Measurements from ENCODE around the gene ADAMTS1.

Gene ADAMTS1

DNA sequence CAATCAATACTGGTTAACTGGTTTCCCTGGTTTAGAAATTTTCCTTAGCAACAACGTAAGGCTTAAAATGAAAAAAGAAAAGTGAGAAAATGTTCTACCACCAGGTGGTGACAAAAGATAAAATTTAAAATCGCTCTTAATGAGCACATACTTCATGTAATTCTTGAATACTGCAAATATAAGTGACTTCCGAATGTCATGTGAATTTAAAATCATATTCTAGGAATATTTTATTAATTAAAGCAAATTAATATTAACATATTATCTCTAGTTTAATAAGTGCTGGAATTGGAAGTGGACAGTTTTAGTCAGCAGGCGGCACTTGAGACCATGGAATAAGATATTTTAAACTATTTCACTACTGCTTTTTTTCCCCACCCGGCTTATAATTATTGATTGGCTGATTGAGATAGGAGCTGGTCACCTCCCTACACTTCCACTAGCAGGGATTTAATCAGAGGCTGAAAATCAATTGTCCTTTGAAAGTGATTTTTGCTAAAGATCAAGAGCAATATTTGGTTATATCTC is 5.0 kb upstream of the ADAMTS1 start:
- TF ChIP-seq, protein P1, sequence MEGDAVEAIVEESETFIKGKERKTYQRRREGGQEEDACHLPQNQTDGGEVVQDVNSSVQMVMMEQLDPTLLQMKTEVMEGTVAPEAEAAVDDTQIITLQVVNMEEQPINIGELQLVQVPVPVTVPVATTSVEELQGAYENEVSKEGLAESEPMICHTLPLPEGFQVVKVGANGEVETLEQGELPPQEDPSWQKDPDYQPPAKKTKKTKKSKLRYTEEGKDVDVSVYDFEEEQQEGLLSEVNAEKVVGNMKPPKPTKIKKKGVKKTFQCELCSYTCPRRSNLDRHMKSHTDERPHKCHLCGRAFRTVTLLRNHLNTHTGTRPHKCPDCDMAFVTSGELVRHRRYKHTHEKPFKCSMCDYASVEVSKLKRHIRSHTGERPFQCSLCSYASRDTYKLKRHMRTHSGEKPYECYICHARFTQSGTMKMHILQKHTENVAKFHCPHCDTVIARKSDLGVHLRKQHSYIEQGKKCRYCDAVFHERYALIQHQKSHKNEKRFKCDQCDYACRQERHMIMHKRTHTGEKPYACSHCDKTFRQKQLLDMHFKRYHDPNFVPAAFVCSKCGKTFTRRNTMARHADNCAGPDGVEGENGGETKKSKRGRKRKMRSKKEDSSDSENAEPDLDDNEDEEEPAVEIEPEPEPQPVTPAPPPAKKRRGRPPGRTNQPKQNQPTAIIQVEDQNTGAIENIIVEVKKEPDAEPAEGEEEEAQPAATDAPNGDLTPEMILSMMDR (IDR thresholded peaks at IDR 0.05; ENCODE audit: borderline replicate concordance, insufficient read depth, low read depth, low read length): no peak
- no peak overlapping the region for H3K4me3 ChIP-seq (ENCODE audit: low read depth, low read length)

DNA sequence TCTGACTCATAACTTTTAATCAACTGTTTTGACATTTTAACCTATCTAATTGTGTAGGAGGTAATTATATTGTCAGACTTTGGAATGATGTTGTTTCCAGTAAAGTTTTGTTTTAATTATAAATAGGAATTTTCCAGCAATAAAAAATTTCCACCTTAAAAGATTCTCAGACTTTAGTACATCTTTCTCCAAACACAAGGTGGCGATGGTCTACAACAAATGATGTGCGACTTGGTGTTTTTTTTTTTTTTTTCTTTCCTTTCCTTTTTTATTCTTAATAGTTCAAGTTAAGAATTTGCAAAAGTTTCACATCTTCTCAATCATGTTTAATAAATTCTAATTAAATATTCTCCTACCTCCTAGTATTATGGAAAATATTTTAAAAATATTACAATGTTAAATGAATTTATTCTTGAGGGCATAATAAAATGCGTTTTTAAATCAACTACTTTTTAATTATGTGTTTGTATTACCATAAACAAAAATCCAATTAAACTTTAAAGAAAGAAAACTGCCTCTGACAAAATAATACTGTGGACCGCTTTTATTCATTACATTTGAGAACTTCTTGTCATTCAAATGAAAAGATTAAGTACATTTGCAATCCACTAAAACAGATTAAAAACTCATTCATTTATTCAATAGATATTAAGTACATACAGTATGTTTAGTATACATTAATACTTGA is 4.4 kb upstream of the ADAMTS1 start:
- TF ChIP-seq, protein P1 (IDR thresholded peaks at IDR 0.05; ENCODE audit: borderline replicate concordance, insufficient read depth, low read depth, low read length): 0 out of 2 replicates have a peak, but pooled peaks have one; percentile 4
- H3K4me3 ChIP-seq (ENCODE audit: low read depth, low read length): no peak overlapping the region

DNA sequence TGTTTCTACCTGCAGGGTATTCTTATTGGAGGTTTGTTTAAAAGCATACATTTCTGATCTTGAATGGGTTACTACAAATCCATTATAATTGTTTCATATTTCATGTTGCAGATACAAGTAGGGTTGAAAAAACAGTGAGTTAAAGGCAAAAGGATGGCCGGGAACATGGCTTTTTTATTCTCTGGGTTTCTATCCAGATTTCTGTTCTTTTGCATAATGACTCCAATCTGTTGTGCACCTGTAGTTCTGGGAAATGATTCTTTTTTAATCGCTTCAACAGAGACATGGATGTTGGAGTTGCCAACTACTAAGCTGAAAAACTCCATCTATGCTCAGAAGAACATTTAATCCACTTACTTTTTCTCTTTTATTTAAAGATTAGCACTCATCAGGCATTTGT is 2.7 kb upstream of the ADAMTS1 start:
- no peak overlapping the region for H3K4me3 ChIP-seq (ENCODE audit: low read depth, low read length)
- TF ChIP-seq, protein P1 (IDR thresholded peaks at IDR 0.05; ENCODE audit: borderline replicate concordance, insufficient read depth, low read depth, low read length): no peak

DNA sequence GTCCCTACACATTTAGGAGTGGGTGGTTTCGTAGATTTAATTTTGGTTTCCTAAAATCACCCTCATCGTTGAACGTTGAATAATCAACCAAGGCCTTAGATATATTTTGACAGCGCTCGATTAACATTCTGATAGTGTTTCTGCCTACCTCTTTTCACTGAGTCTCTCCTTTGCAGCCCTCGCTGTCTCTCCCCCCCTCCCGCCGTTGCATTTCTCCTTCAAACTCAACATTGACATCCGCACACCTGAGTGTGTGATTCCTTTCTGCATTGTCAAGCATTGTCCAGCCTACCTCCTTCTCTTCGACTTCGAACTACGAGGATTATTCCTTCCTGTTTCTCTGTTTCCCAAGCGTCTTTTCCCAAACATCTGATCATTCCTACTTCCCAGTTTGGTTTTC is 1.8 kb upstream of the ADAMTS1 start:
- TF ChIP-seq, protein P1 (IDR thresholded peaks at IDR 0.05; ENCODE audit: borderline replicate concordance, insufficient read depth, low read depth, low read length): no peak
- H3K4me3 ChIP-seq (ENCODE audit: low read depth, low read length): no peak overlapping the region

DNA sequence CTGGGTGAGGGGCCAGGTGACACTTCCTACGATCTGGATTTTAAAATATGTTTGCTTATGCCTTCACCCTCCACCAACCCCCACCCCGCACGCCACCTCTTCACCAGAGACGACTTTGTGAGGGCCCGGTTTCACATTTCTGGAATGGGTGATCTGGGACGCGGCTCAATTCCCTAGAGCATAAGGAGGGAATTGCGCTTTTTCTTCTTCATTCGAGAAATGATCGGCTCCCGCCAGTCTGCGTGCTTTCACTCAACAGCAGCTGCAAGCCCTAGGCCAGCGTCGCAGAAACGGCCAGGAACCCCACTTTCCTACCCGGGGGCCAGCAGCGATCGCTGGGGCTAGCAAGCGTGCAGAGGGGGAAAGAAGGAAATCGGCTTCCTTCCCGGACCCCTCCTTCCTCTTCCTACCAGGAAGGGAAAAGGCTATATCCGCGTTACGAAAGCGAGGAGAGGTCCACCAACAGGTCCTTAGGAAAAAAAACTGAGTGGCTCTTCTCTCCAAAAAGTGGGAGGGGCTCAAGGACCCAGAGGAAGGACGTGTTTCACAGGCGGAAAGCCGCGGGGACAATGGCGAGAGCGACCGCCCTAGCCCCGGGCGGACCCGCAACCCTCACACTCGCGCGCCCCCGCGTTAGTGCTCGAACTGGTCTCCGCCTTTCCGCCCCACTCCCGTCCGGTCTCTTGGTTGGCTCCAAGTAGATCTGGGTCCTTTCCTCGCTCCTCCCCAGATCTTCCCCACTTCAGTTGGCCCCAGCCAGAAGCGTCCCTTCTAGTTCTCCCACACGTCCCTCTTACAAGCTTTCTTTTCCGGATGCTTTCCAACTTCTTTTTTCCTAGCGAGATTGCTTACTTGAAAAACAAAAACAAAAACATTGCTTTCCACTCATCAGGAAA is 1.1 kb upstream of the ADAMTS1 start:
- TF ChIP-seq, protein P1 (IDR thresholded peaks at IDR 0.05; ENCODE audit: borderline replicate concordance, insufficient read depth, low read depth, low read length): no peak
- H3K4me3 ChIP-seq (ENCODE audit: low read depth, low read length): no peak overlapping the region

DNA sequence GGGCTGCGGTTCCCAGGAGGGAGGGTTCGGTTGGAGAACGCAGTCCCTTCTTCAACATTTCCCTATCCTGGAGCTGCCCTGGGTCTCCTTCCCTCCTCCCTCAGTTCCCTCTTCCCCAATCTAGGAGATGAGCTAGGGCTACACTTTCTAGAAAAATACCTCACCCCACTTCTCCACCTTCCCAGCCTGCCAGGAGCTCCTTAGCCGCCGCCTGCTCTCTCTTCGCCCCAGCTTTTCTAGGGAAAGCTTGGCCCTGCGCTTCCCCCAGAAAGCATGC is 488 bp upstream of the ADAMTS1 start:
- H3K4me3 ChIP-seq (ENCODE audit: low read depth, low read length): no peak overlapping the region
- TF ChIP-seq, protein P1 (IDR thresholded peaks at IDR 0.05; ENCODE audit: borderline replicate concordance, insufficient read depth, low read depth, low read length): no peak

Data from GM12875 (cell line).